ENCODE measurements around the gene ALLC. TPM values are rescaled to one million over a fixed set of nuclear protein-coding genes. Genes with fewer than 3 reads are reported as not detected.
A peak's percentile ranks its signal among the peaks of the same experiment; 100 is the strongest.
"Not testable (repeated sequence)": the region's sequence is repeated elsewhere in the genome, so short reads cannot be mapped to it uniquely, and the experiment has no call there.

Gene ALLC
- not detected for total RNA-seq

DNA sequence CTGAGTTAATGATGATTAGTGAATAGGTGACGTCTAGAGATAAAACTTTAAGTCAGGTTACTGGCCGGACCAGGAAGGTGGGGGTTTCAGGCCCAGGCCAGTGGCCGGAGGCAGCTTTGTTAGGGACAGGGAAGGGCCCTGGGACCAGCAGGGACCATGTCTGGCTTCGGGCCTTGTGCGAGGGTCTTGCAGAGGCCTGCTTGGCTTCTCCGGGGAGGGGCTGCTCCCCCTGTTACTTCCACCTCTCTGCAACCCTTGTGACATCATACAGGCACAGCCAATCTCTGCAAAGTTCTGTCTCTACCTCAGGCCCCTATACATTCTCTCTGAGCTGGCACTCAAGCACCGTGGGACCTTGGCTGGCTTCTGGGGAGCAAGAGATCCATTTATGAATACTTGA, at the start of gene ALLC:
ALLC (plus strand) TSS at position 320 of the 400 bp plus-strand sequence. CDS start 12,958 bp downstream, outside the sequence.
- Mint-ChIP-seq H3K4me3 (no peak within 1 kb of the TSS), H3K27ac (no peak within 1 kb of the TSS), H3K36me3 (ENCODE audit: low read depth) (no peaks in the 10 kb centered on the region), H3K9me3 (ENCODE audit: insufficient read depth) (no peaks in the 10 kb centered on the region), H3K4me1 (ENCODE audit: low read depth) (peaks cover 2% of the 10 kb centered on the region), H3K27me3 (ENCODE audit: low read depth) (peaks cover 2% of the 10 kb centered on the region)
- no peak for DNase-seq
- ATAC-seq: no peak
- ChIA-PET CTCF (no interaction called here), POLR2A (no interaction called here)

DNA sequence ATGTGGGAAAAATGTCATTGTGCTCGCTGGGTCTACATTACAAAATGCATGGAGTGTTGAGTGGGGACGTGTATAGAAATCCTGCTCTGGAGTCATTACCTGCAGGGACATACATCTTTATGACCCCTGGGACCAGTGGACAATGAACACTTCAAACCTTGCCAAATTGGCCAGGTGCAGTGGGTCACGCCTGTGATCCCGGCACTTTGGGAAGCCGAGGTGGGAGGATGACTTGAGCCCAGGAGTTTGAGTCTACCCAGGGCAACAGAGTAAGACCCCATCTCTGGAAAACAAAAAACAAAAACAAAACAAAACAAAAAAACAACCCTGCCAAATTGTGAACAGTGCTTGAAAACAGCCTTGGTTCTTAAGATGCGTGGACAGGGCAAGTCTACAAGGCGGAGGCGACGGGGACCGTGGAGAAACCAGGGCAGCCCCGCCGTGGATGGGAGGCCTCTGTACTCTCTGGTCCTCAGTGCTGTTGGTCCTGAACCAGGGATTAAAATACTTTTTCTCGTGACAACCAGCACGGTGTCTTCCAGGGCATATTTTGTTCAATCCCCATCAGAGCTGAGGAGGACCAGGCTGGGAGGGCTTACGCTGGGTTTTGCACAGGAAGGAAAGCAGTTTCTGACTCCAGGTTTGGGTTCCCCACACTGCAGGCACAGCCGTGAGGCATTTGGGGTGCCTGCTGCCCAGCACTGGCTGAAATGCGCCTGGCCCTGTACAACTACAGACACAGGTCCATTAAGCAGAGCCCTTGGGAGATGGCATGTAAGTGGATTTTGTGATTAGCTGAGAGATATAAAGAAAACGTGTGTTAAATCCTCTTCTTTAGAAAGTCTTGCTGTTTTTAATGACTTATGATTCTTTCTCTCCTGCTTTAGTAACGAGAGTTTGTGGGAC, 49.4 kb upstream of the ALLC start:
- peaks cover 6% of the 10 kb centered on the region for H3K4me1 Mint-ChIP-seq (ENCODE audit: low read depth)
- peaks cover 2% of the 10 kb centered on the region for H3K9me3 Mint-ChIP-seq (ENCODE audit: insufficient read depth)
- H3K36me3 Mint-ChIP-seq (ENCODE audit: low read depth): no peaks in the 10 kb centered on the region
- ChIA-PET CTCF (no interaction called here), POLR2A (no interaction called here)
- DNase-seq (peak; percentile 13), ATAC-seq (no peak)
- no peak overlapping the region for H3K4me3 Mint-ChIP-seq
- H3K27ac Mint-ChIP-seq: no peak overlapping the region
- no peaks in the 10 kb centered on the region for H3K27me3 Mint-ChIP-seq (ENCODE audit: low read depth)

DNA sequence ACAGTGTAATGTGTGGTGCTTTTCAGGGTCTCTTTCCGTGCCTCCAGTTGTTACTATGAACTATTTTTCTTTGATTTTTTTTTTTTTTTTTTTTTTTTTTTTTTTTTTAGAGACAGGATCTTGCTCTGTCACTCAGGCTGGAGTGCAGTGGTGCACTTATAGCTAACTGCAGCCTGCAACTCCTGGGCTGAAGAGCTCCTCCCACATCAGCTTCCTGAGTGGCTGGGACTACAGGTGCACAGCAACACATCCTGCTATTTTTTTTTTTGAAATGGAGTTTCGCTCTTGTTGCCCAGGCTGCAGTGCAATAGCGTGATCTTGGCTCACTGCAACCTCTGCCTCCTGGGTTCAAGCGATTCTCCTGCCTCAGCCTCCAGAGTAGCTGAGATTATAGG, 48.7 kb upstream of the ALLC start:
- H3K4me1 Mint-ChIP-seq (ENCODE audit: low read depth); H3K4me3 Mint-ChIP-seq; CTCF ChIA-PET; H3K36me3 Mint-ChIP-seq (ENCODE audit: low read depth); H3K27me3 Mint-ChIP-seq (ENCODE audit: low read depth); H3K27ac Mint-ChIP-seq; POLR2A ChIA-PET; H3K9me3 Mint-ChIP-seq (ENCODE audit: insufficient read depth): not testable (repeated sequence)
- ATAC-seq: peak; percentile 52
- peak; percentile 21 for DNase-seq

DNA sequence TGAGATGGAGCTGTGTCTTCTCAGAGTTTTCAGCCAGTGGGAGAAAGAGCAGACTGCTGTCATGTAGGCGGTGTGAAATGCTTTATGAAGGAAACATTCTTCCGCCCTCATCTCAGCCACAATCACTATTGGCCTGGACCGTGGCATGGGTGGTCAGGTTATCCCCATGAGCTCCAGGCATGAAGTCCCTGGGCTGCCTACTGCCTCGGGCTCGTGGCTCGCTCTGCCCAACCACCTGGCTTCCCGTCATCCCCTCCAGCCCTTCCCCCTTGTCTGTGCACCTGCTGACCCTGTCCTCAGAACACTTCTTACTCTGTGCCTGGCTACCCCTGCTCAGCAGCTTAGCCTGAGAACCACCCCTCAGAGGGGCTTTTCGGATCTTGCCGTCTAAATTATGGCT, 47.6 kb upstream of the ALLC start:
- H3K4me1 Mint-ChIP-seq (ENCODE audit: low read depth): peaks cover 4% of the 10 kb centered on the region
- H3K27me3 Mint-ChIP-seq (ENCODE audit: low read depth): no peaks in the 10 kb centered on the region
- H3K9me3 Mint-ChIP-seq (ENCODE audit: insufficient read depth): peaks cover 5% of the 10 kb centered on the region
- no peak overlapping the region for H3K4me3 Mint-ChIP-seq
- H3K27ac Mint-ChIP-seq: no peak overlapping the region
- CTCF ChIA-PET: no interaction called here
- POLR2A ChIA-PET: no interaction called here
- DNase-seq (no peak), ATAC-seq (no peak)
- H3K36me3 Mint-ChIP-seq (ENCODE audit: low read depth): no peaks in the 10 kb centered on the region

DNA sequence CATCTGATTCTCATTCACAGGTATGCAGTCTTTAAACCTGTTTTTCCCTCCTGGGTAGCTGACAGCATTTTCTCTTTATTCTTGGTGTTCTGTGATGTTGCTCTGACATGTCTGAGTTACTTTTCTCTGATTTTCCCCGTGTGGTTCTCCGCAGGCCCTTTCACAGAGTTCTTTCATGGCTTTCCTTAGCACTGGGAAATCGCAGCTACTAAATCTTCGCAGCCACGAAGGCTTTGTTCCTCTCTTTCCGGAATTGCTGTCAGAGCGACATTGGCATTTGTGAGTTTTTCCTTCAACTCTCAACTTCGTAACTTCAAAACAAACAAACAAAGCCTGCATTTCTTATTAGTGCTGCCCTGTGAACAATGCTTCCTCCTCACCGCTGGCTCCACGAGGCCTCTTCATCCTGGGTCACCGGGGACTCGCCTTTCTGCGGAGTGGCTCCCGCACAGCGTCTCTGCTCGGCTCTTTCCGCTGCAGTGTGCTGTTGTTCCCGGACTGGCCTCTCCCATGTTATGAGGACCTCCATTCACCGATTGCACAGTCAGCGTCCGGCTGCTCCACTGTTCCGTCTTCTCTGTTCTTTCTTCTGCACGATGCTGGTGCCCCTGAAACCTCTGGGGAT, 47.0 kb upstream of the ALLC start:
- peaks cover 4% of the 10 kb centered on the region for H3K4me1 Mint-ChIP-seq (ENCODE audit: low read depth)
- CTCF ChIA-PET: no interaction called here
- POLR2A ChIA-PET: no interaction called here
- DNase-seq (no peak), ATAC-seq (no peak)
- H3K36me3 Mint-ChIP-seq (ENCODE audit: low read depth): no peaks in the 10 kb centered on the region
- peaks cover 5% of the 10 kb centered on the region for H3K9me3 Mint-ChIP-seq (ENCODE audit: insufficient read depth)
- no peak overlapping the region for H3K27ac Mint-ChIP-seq
- no peak overlapping the region for H3K4me3 Mint-ChIP-seq
- no peaks in the 10 kb centered on the region for H3K27me3 Mint-ChIP-seq (ENCODE audit: low read depth)

DNA sequence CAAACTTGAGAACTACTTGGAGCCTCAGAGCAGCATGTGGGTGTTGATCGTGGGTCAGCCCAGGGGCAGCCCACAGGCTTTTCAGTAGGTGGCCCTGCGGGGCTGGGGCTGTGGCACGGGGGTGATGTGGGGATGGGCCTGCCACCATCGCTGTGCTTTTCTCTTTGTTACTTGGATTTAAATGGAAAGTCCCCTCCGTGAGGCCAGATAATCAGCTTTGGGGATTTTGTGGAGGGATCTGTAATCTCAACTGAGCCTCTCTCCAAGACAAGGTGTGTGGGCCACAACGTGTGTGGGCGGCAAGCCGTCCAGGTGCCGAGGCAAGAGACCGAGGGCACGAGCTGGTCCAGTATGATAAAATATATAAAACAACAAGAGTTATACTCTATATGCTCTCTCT, 46.4 kb upstream of the ALLC start:
- POLR2A ChIA-PET: no interaction called here

DNA sequence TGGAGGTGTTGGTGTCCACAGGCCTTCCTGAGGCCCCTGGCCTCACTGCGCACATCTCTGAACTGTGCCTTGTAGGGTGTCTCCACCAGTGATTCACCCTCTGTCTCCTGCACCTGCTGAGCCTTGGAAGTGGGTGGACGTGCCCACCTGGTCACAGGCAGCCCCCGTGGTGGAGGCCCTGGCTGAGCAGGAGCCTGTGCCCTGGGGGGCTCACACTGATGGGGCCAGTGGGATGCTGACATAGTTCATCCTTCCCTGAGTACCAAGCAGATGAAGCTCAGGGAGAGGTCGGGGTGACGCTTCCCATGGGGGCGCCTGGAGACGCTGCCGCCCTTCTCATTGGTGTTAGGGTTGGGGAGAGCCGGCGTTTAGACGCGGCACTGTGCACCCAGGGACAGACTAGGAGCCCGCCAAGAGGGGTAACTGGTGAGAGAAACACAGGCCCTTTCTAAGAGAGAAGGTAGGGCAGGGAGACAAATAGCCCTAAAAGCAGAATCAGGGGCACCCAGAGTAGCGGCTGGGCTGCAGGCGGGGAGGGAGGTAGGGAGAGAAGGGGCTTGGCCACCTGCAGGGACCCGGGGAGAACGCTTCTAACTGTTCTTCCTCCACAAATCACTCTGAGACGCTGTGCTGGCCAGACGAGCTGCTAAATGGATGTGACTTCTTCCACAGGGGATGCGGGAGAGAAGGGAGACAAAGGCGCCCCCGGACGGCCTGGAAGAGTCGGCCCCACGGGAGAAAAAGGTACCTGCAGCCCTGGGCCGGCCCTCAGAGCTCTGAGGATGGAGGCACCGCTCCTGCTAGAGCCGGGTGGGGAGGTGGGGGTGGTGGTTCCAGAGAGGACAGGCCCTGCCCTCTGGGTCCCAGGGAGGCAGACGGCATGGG, 45.1 kb upstream of the ALLC start:
- H3K27me3 Mint-ChIP-seq (ENCODE audit: low read depth): no peaks in the 10 kb centered on the region
- H3K36me3 Mint-ChIP-seq (ENCODE audit: low read depth): no peaks in the 10 kb centered on the region
- no peak for ATAC-seq
- H3K4me1 Mint-ChIP-seq (ENCODE audit: low read depth): peaks cover 4% of the 10 kb centered on the region
- ChIA-PET CTCF (no interaction called here), POLR2A (no interaction called here)
- H3K9me3 Mint-ChIP-seq (ENCODE audit: insufficient read depth): peaks cover 5% of the 10 kb centered on the region
- DNase-seq: no peak
- no peak overlapping the region for H3K27ac Mint-ChIP-seq
- H3K4me3 Mint-ChIP-seq: no peak overlapping the region

More for the DNA sequence above, 46.4 kb upstream of the ALLC start:
- Mint-ChIP-seq H3K27me3 (ENCODE audit: low read depth) (no peaks in the 10 kb centered on the region), H3K4me1 (ENCODE audit: low read depth) (peaks cover 4% of the 10 kb centered on the region), H3K36me3 (ENCODE audit: low read depth) (no peaks in the 10 kb centered on the region), H3K9me3 (ENCODE audit: insufficient read depth) (peaks cover 5% of the 10 kb centered on the region), H3K4me3 (no peak overlapping the region), H3K27ac (no peak overlapping the region)
- no peak for DNase-seq
- no peak for ATAC-seq
- CTCF ChIA-PET: no interaction called here

DNA sequence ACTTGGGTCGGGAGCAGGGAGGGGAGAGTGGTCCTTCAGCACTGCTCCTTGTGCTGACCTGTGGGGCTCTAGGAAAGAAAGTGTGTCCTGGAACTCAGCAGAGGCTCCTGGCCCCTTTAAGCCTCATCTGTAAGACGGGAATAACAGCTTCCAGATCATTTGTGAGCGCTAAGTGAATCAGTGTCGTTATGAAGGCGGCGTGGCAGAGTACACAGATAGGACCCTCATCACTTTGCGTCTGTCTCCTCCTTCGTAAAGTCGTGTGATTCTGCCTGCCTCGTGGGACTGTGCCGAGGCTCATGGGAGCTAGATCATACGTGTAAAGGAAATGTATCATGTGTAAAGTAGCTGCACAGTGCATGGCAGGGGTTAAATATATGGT, 44.5 kb upstream of the ALLC start:
- no peak overlapping the region for H3K27ac Mint-ChIP-seq
- CTCF ChIA-PET: interaction anchor here (1.0 kb wide), 1 partner anchor 16 kb away, joined by 3 read pairs; no protein-coding TSS in a partner anchor
- DNase-seq: no peak

DNA sequence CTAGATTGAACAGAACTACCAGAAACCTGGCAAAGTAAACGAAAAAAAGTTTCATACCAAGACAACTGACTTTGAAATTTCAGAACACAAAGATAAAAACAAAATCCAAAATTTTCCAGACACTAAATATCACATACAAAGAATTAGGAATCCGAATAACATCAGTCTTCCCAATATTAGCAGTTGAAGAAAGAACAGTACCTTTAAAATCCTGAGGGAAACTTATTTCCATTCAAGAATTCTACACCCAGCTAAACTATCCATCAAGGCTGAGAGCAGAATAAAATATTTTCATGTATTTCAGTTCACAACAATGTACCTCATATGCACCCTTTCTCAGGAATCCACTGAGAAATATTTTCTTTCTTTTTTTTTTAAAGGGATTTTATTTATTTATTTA, 43.3 kb upstream of the ALLC start:
- CTCF ChIA-PET; DNase-seq; H3K27ac Mint-ChIP-seq; H3K9me3 Mint-ChIP-seq (ENCODE audit: insufficient read depth); POLR2A ChIA-PET; ATAC-seq; H3K4me3 Mint-ChIP-seq; H3K27me3 Mint-ChIP-seq (ENCODE audit: low read depth); H3K4me1 Mint-ChIP-seq (ENCODE audit: low read depth); H3K36me3 Mint-ChIP-seq (ENCODE audit: low read depth): not testable (repeated sequence)

More for the DNA sequence above, 44.5 kb upstream of the ALLC start:
- peaks cover 4% of the 10 kb centered on the region for H3K4me1 Mint-ChIP-seq (ENCODE audit: low read depth)
- POLR2A ChIA-PET: no interaction called here
- no peaks in the 10 kb centered on the region for H3K27me3 Mint-ChIP-seq (ENCODE audit: low read depth)
- no peak overlapping the region for H3K4me3 Mint-ChIP-seq
- H3K9me3 Mint-ChIP-seq (ENCODE audit: insufficient read depth): peaks cover 5% of the 10 kb centered on the region
- ATAC-seq: no peak
- no peaks in the 10 kb centered on the region for H3K36me3 Mint-ChIP-seq (ENCODE audit: low read depth)

DNA sequence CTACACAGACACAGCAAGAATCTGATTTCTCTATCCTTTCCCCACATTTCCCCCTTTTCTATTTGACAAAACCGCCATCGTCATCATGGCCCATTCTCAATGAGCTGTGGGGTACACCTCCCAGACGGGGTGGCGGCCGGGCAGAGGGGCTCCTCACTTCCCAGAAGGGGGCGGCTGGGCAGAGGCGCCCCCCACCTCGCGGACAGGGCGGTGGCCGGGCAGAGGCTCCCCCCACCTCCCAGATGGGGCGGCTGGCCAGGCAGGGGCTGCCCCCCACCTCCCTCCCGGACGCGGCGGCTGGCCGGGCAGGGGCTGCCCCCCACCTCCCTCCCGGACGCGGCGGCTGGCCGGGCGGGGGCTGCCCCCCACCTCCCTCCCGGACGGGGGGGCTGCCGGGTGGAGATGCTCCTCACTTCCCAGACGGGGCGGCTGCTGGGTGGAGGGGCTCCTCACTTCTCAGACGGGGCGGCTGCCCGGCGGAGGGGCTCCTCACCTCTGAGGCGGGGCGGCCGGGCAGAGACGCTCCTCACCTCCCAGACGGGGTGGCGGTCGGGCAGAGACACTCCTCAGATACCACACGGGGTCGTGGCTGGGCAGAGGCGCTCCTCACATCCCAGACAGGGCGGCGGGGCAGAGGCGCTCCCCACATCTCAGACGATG, 42.3 kb upstream of the ALLC start:
- POLR2A ChIA-PET; H3K27ac Mint-ChIP-seq; H3K4me3 Mint-ChIP-seq; H3K4me1 Mint-ChIP-seq (ENCODE audit: low read depth); H3K9me3 Mint-ChIP-seq (ENCODE audit: insufficient read depth); H3K36me3 Mint-ChIP-seq (ENCODE audit: low read depth); H3K27me3 Mint-ChIP-seq (ENCODE audit: low read depth); DNase-seq; CTCF ChIA-PET; ATAC-seq: not testable (repeated sequence)

DNA sequence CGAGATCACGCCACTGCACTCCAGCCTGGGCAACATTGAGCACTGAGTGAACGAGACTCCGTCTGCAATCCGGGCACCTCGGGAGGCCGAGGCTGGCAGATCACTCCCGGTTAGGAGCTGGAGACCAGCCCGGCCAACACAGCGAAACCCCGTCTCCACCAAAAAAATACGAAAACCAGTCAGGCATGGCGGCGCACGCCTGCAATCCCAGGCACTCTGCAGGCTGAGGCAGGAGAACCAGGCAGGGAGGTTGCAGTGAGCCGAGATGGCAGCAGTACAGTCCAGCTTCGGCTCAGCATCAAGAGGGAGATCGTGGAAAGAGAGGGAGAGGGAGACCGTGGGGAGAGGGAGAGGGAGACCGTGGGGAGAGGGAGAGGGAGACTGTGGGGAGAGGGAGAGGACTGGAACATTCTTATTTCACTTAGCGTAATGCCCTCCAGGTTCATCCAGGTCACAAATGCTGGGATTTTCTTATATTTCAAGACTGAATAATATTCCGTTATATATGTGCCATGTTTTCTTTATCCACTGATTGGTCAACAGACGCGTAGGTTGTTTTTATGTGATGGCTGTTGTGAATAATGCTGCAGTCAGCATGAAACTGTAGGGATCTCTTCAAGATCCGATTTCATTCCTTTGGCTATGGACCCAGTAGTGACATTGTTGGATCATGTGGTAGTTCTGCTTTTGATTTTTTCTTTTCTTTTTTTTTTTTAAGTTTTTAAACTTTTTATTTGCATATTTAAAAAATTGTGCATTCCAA, 41.4 kb upstream of the ALLC start:
- H3K27me3 Mint-ChIP-seq (ENCODE audit: low read depth); H3K27ac Mint-ChIP-seq; ATAC-seq; POLR2A ChIA-PET; H3K4me3 Mint-ChIP-seq; H3K4me1 Mint-ChIP-seq (ENCODE audit: low read depth); H3K9me3 Mint-ChIP-seq (ENCODE audit: insufficient read depth); H3K36me3 Mint-ChIP-seq (ENCODE audit: low read depth); DNase-seq; CTCF ChIA-PET: not testable (repeated sequence)

Measured in activated CD8-positive, alpha-beta T cell treated with anti-CD3 and anti-CD28 coated beads, Interleukin-2, amount 10 ng/mL, durations not matched to agents 7 days and 5 days (primary cell).